ENCODE measurements around the gene AKR1D1.

Gene AKR1D1

GRCh38 chr7:138116141-138116540 is 39.9 kb downstream of the AKR1D1 start:
- in situ Hi-C loops (cut with HindIII; ENCODE audit: low sequenced_read_pairs): no loop called here
- peak; percentile 68 for DNase-seq (ENCODE audit: low read depth, low spot score)
- no peak overlapping the region for H3K4me3 ChIP-seq (ENCODE audit: low read depth, low read length)
- TF ChIP-seq, protein P1, sequence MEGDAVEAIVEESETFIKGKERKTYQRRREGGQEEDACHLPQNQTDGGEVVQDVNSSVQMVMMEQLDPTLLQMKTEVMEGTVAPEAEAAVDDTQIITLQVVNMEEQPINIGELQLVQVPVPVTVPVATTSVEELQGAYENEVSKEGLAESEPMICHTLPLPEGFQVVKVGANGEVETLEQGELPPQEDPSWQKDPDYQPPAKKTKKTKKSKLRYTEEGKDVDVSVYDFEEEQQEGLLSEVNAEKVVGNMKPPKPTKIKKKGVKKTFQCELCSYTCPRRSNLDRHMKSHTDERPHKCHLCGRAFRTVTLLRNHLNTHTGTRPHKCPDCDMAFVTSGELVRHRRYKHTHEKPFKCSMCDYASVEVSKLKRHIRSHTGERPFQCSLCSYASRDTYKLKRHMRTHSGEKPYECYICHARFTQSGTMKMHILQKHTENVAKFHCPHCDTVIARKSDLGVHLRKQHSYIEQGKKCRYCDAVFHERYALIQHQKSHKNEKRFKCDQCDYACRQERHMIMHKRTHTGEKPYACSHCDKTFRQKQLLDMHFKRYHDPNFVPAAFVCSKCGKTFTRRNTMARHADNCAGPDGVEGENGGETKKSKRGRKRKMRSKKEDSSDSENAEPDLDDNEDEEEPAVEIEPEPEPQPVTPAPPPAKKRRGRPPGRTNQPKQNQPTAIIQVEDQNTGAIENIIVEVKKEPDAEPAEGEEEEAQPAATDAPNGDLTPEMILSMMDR (IDR thresholded peaks at IDR 0.05; ENCODE audit: low read depth, low read length): no peak

GRCh38 chr7:138116892-138117291 is 40.6 kb downstream of the AKR1D1 start:
- TF ChIP-seq, protein P1 (IDR thresholded peaks at IDR 0.05; ENCODE audit: low read depth, low read length): no peak
- H3K4me3 ChIP-seq (ENCODE audit: low read depth, low read length): no peak overlapping the region
- DNase-seq (ENCODE audit: low read depth, low spot score): no peak
- in situ Hi-C loops (cut with HindIII; ENCODE audit: low sequenced_read_pairs): no loop called here

DNA sequence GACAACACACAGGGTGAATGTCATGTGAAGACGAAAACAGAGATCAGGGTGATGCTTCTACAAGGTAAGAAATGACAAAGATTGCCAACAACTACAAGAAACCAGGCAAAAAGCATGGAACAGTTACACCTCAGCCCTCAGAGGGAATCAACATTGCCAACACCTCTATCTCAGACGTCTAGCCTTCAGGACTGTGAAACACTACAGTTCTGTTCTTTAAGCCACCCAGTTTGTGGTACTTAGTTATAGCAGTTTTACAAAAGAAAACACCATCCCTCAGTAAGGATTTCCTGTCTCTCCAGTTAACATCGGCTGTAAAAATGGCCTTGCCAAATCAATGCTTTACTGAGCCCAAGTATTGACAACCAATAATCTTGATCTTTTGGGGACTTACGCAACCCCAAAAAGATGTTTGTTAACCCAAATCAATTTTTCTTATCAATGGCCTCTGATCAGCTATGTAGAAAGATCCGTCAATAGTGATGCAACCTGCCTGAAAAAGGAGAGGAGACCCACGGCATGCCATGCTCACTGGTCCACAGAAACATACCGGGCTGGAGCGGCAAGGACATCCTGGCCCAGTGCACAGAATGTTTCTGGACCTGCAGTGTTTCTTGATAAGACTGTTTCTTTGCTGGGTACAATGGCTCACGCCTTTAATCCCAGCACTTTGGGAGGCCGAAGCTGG is 44.0 kb downstream of the AKR1D1 start:
- TF ChIP-seq, protein P1 (IDR thresholded peaks at IDR 0.05; ENCODE audit: low read depth, low read length): no peak
- no peak for DNase-seq (ENCODE audit: low read depth, low spot score)
- in situ Hi-C loops (cut with HindIII; ENCODE audit: low sequenced_read_pairs): no loop called here
- H3K4me3 ChIP-seq (ENCODE audit: low read depth, low read length): no peak overlapping the region

DNA sequence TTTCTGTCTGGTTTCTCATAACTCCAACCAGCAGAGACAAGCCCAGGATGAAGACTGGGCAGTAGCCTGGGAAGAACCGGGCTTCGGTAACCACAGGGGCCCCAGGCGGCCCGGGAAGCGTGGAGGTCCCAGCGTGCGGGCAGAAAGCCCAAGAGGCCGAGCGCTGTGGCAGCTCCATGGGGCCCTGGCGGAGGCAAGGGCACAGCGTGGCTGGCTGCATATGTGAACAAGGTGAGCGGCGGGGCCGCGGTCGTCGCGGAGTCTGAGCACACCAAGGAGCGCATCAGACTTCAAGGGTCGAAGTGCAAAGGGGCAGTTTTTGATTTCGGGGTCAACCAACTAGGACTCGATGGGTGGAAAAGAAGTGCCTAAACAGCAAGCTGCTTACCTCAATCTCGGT is 45.9 kb downstream of the AKR1D1 start:
- DNase-seq (ENCODE audit: low read depth, low spot score): no peak
- H3K4me3 ChIP-seq (ENCODE audit: low read depth, low read length): no peak overlapping the region
- in situ Hi-C loops (cut with HindIII; ENCODE audit: low sequenced_read_pairs): no loop called here
- TF ChIP-seq, protein P1 (IDR thresholded peaks at IDR 0.05; ENCODE audit: low read depth, low read length): no peak

GRCh38 chr7:138125119-138125518 is 48.9 kb downstream of the AKR1D1 start:
- DNase-seq (ENCODE audit: low read depth, low spot score): peak; percentile 54
- in situ Hi-C loops (cut with HindIII; ENCODE audit: low sequenced_read_pairs): no loop called here
- TF ChIP-seq, protein P1 (IDR thresholded peaks at IDR 0.05; ENCODE audit: low read depth, low read length): no peak
- no peak overlapping the region for H3K4me3 ChIP-seq (ENCODE audit: low read depth, low read length)

DNA sequence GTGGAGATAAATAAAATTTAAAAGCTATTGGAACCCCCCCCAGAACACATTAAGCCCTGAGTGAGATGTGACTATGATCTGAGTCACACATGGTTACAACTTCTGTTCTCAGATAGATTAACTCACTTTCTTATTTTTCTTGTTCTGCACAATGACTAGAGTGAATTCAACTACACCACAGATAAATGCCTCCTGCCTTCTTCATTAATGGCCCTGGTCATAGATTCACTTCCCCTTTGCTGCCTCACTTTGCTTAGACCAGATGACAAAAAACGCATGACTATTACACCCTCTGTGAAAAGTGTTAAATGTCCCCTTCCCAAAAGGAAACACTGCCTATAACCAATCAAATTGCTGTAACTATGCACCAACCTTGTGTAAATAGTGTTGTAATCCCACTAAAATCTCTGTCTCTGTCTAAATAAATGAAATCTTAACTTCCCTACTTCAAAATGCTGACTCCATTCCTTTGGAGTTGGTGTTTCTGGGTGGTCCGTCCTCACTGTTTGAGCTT is 49.4 kb downstream of the AKR1D1 start:
- in situ Hi-C loops (cut with HindIII; ENCODE audit: low sequenced_read_pairs): no loop called here
- TF ChIP-seq, protein P1 (IDR thresholded peaks at IDR 0.05; ENCODE audit: low read depth, low read length): no peak
- H3K4me3 ChIP-seq (ENCODE audit: low read depth, low read length): no peak overlapping the region
- DNase-seq (ENCODE audit: low read depth, low spot score): peak; percentile 79

Data from astrocyte of the spinal cord (primary cell).